Hepatocyte (in vitro differentiated cells): ENCODE measurements around the gene PRKCA.

Source experiments
- CTCF ChIP-seq: fragments of 200-600 bp; sonication (generic); IDR thresholded peaks from 2 replicates; pipeline ENCODE4 v1.5.1; 2016; ENCODE audit warnings: antibody characterized with exemption, mild to moderate bottlenecking; ENCODE audit not compliant: poor library complexity
- EZH2 ChIP-seq: fragments of 200-600 bp; sonication (generic); IDR thresholded peaks from 2 replicates; pipeline ENCODE4 v1.6.1; 2016; ENCODE audit warnings: antibody characterized with exemption, mild to moderate bottlenecking, borderline replicate concordance

- TF ChIP-seq CTCF (no peak), EZH2 (no peak)
Measured at GRCh38 chr17:66819466-66819865, 517.1 kb downstream of the PRKCA start.
